Amniotic stem cell (primary cell): Measurements from ENCODE around the gene ZKSCAN1.
"Not testable (repeated sequence)": the region's sequence is repeated elsewhere in the genome, so short reads cannot be mapped to it uniquely, and the experiment has no call there.

Experiments used
- DNase-seq: peaks from one replicate; lab custom pipeline; 2025; lab: John Stamatoyannopoulos, UW

ZKSCAN1 gene

GRCh38 chr7:100015232-100016214 lies at the start of gene ZKSCAN1:
ZKSCAN1 (plus strand) TSS chr7:100015596; CDS start chr7:100023507, 7,911 bp downstream.
- DNase-seq, result peak; percentile 85

- DNase-seq, result no peak
Measured at GRCh38 chr7:99969298-99969697, 46.1 kb upstream of the ZKSCAN1 start.

GRCh38 chr7:99969813-99970212 lies 45.6 kb upstream of the ZKSCAN1 start:
- not testable (repeated sequence) for DNase-seq

GRCh38 chr7:99971242-99971641 lies 44.2 kb upstream of the ZKSCAN1 start:
- no peak for DNase-seq

- DNase-seq, result not testable (repeated sequence)
Measured at GRCh38 chr7:99973817-99974216, 41.6 kb upstream of the ZKSCAN1 start.

GRCh38 chr7:99974681-99975080 lies 40.7 kb upstream of the ZKSCAN1 start:
- no peak for DNase-seq

- DNase-seq, result no peak
Measured at GRCh38 chr7:99975782-99976521, 39.4 kb upstream of the ZKSCAN1 start, which contains the start of gene AZGP1. AZGP1 (minus strand) TSS chr7:99976031; CDS start chr7:99976020, 11 bp downstream.

GRCh38 chr7:99976626-99977025 lies 38.8 kb upstream of the ZKSCAN1 start:
- DNase-seq, result no peak

- not testable (repeated sequence) for DNase-seq
Measured at GRCh38 chr7:99979814-99980225, 35.6 kb upstream of the ZKSCAN1 start.

GRCh38 chr7:99980448-99980872 lies 34.9 kb upstream of the ZKSCAN1 start:
- not testable (repeated sequence) for DNase-seq

- DNase-seq, result not testable (repeated sequence)
Measured at GRCh38 chr7:99981066-99981465, 34.3 kb upstream of the ZKSCAN1 start.

- DNase-seq, result no peak
Measured at GRCh38 chr7:99984593-99984992, 30.8 kb upstream of the ZKSCAN1 start.

- DNase-seq, result not testable (repeated sequence)
Measured at GRCh38 chr7:99987306-99987705, 28.1 kb upstream of the ZKSCAN1 start.

GRCh38 chr7:99987846-99988245 lies 27.6 kb upstream of the ZKSCAN1 start:
- DNase-seq, result no peak

- DNase-seq, result no peak
Measured at GRCh38 chr7:99990460-99990852, 24.9 kb upstream of the ZKSCAN1 start.

GRCh38 chr7:99991543-99991942 lies 23.9 kb upstream of the ZKSCAN1 start:
- DNase-seq, result not testable (repeated sequence)

- DNase-seq, result no peak
Measured at GRCh38 chr7:99992330-99993038, 22.9 kb upstream of the ZKSCAN1 start.

GRCh38 chr7:99994819-99995218 lies 20.6 kb upstream of the ZKSCAN1 start:
- DNase-seq, result no peak

GRCh38 chr7:99996755-99997544 lies 18.4 kb upstream of the ZKSCAN1 start:
- no peak for DNase-seq

- DNase-seq, result no peak
Measured at GRCh38 chr7:99997545-99998137, 17.8 kb upstream of the ZKSCAN1 start.

- no peak for DNase-seq
Measured at GRCh38 chr7:100000239-100000638, 15.2 kb upstream of the ZKSCAN1 start.
